ENCODE results near the gene ERG28. TPM values are rescaled to one million over a fixed set of nuclear protein-coding genes. Genes with fewer than 3 reads are reported as not detected.
"Not testable (repeated sequence)": the region's sequence is repeated elsewhere in the genome, so short reads cannot be mapped to it uniquely, and the experiment has no call there.

Gene ERG28
- 4.3 and 6.9 TPM in 2 replicates for total RNA-seq

GRCh38 chr14:75660630-75661498 is at the start of gene ERG28, which contains the start of gene TTLL5:
Gene ERG28 (minus strand): TSS chr14:75660876. CDS start chr14:75657502, 3,374 bp downstream.
Gene TTLL5 (plus strand): TSS chr14:75661246. CDS start chr14:75663150, 1,904 bp downstream.
- peak; percentile 99 for DNase-seq (ENCODE audit: low read depth)

GRCh38 chr14:75709207-75709812 is 48.6 kb upstream of the ERG28 start:
- peak; percentile 84 for DNase-seq (ENCODE audit: low read depth)

GRCh38 chr14:75705014-75705413 is 44.3 kb upstream of the ERG28 start:
- DNase-seq (ENCODE audit: low read depth): no peak

- no peak for DNase-seq (ENCODE audit: low read depth)
Observed at GRCh38 chr14:75703467-75703866, 42.8 kb upstream of the ERG28 start.

- DNase-seq (ENCODE audit: low read depth): no peak
Observed at GRCh38 chr14:75702616-75703261, 42.1 kb upstream of the ERG28 start.

- no peak for DNase-seq (ENCODE audit: low read depth)
Observed at GRCh38 chr14:75702122-75702521, 41.4 kb upstream of the ERG28 start.

- DNase-seq (ENCODE audit: low read depth): no peak
Observed at GRCh38 chr14:75700295-75700694, 39.6 kb upstream of the ERG28 start.

GRCh38 chr14:75699331-75699730 is 38.7 kb upstream of the ERG28 start:
- no peak for DNase-seq (ENCODE audit: low read depth)

GRCh38 chr14:75697918-75698317 is 37.2 kb upstream of the ERG28 start:
- DNase-seq (ENCODE audit: low read depth): no peak

GRCh38 chr14:75697386-75697785 is 36.7 kb upstream of the ERG28 start:
- DNase-seq (ENCODE audit: low read depth): no peak

- not testable (repeated sequence) for DNase-seq (ENCODE audit: low read depth)
Observed at GRCh38 chr14:75695025-75695424, 34.3 kb upstream of the ERG28 start.

- no peak for DNase-seq (ENCODE audit: low read depth)
Observed at GRCh38 chr14:75690010-75690409, 29.3 kb upstream of the ERG28 start.

GRCh38 chr14:75689012-75689411 is 28.3 kb upstream of the ERG28 start:
- no peak for DNase-seq (ENCODE audit: low read depth)

GRCh38 chr14:75685910-75686309 is 25.2 kb upstream of the ERG28 start:
- no peak for DNase-seq (ENCODE audit: low read depth)

- DNase-seq (ENCODE audit: low read depth): peak; percentile 6
Observed at GRCh38 chr14:75675265-75675960, 14.7 kb upstream of the ERG28 start.

- no peak for DNase-seq (ENCODE audit: low read depth)
Observed at GRCh38 chr14:75673345-75674035, 12.8 kb upstream of the ERG28 start.

GRCh38 chr14:75672605-75673192 is 12.0 kb upstream of the ERG28 start:
- DNase-seq (ENCODE audit: low read depth): no peak

GRCh38 chr14:75667099-75667765 is 6.6 kb upstream of the ERG28 start:
- DNase-seq (ENCODE audit: low read depth): no peak

GRCh38 chr14:75662966-75663365 is 2.3 kb upstream of the ERG28 start:
- DNase-seq (ENCODE audit: low read depth): no peak

- no peak for DNase-seq (ENCODE audit: low read depth)
Observed at GRCh38 chr14:75661499-75661814, 781 bp upstream of the ERG28 start.

GRCh38 chr14:75660238-75660629 is 442 bp downstream of the ERG28 start:
- no peak for DNase-seq (ENCODE audit: low read depth)

Measured in renal cortical epithelial cell (primary cell).